ENCODE data around the gene EDN1.
"Not testable (repeated sequence)": the region's sequence is repeated elsewhere in the genome, so short reads cannot be mapped to it uniquely, and the experiment has no call there.

The EDN1 gene

GRCh38 chr6:12295558-12296254, 5.5 kb downstream of the EDN1 start:
- no peak for DNase-seq

DNA sequence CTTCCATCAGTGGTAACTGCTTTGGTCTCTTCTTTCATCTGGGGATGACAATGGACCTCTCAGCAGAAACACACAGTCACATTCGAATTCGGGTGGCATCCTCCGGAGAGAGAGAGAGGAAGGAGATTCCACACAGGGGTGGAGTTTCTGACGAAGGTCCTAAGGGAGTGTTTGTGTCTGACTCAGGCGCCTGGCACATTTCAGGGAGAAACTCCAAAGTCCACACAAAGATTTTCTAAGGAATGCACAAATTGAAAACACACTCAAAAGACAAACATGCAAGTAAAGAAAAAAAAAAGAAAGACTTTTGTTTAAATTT, 6.1 kb downstream of the EDN1 start:
- no peak for DNase-seq

GRCh38 chr6:12296604-12297003, 6.4 kb downstream of the EDN1 start:
- DNase-seq, result no peak

DNA sequence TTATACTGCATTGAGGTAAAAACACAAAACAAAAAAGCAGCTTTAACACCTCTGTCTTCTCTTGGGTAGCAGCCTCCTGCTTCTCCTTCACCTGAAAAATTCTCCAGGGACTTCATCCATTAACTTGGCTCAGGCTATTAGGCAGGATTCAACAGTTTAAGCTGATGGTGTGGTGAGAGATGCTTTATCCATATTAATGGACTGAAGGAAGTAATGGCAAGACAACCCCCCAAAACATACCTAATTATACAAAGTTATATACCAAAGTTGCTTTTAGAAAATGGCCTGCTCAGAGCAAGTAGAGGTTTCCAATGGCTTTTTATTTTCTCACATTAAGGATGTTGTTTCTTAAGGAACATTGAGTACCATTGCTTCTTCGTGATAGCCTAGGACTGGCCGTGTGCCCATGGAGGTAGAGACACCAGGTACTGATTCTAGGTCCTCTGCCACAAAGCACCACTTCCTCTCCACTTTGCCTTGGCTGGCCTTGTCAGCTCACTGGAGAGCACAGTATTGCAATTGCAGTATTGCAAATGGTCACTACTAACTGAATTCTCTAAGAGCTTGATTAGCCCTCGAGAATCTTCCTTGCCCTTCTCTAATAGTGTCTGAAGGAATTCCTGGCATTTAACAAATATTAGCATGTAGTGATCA, 7.3 kb downstream of the EDN1 start:
- DNase-seq, result no peak

DNA sequence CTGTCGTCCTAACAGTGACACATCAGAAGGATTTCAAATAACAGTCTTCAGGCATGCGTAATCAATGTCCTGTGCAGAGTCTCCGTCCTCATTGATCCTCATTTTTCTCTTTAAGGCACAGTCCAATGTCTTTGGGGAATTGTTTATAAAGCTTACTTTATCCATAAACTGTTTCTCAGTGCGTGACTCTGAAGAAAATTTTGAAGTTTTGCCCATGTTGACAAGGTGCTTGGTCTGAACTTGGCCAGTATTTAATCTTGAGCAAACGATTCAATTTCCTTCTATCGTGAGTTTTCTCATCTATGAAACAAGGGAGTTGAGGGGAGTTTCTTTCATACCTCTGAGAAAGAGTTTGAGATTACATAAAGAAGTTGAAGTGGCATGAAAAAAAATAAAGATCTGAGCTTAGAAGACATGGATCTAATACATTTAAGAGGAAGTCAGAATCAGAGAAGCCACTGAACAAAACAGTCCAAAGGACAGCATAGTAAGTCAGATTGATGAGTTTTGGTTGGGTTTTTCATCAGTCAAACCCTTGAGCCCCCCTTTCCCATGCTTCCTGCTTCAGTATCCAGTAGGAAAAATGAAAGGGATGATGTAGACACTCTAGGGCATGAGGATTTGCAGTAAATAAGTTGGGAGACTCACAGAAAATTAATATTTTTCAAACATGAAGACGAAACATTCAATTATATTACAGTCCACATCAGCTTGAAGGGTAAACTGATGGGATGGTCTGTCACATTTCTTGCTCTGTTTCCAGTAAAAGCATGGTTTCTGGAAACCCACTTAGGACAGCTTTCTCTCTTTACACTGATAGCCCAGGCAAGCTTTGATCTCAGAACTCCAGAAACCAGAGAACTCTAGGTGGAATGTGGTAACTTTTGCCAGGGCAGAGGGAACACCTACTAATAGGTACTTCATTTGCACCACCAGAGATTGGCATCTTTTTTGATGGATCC, 8.1 kb downstream of the EDN1 start:
- DNase-seq, result no peak

DNA sequence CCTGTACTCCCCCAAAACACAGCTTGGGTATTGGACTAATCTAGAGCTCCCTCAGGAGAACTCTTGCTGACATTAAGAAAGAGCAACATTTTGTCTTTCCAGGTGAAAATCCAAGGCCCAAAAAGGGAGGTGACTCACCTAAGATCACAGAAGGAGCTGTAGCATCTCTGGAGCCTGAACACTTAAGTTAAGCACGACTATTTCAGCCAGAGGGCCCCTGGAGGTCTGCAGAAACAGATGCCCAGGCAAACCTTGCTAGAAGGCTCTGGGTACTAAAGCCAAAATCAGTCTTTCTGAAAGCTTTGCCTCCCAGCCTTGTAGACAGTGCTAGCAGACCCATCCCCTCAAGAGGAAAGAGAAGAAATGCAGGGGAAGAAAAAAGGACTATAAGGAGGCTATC, 8.8 kb downstream of the EDN1 start:
- DNase-seq, result no peak

DNA sequence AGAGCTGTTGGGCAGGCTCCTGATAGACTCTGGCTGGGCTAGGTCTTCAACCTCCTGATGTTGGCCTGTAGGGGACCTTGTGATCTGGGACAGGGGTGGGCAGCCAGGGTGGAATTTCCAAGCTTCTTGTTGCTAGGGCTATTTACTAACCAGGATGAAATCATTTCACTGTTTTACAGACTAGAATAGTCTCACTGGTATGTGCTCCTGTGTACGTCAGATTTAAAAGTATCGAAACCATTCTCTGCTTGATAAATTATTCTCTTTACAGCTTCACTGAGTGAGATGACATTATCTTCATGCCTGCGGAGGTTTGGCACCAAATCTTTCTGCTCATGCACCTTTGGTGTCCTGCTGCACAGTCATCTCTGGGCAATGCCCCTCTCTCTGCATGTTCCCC, 10.9 kb downstream of the EDN1 start:
- no peak for DNase-seq

GRCh38 chr6:12304487-12304886, 14.3 kb downstream of the EDN1 start:
- no peak for DNase-seq

DNA sequence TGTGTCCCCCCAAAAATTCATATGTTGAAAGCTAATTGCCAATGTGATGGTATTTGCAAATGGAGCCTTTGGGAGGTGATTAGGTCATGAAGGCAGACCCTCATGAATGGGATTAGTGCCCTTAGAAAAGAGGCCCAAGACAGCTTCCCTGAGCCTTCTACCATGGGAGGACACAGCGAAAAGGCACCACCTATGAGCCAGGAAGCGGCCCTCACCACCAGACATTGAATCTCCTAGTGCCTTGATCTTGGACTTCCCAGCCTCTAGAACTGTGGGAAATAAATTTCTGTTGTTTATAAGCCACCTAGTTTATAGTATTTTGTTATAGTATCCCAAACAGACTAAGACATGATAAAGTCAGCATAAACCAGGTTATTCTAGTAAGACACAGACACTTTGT, 18.9 kb downstream of the EDN1 start:
- DNase-seq, result no peak

GRCh38 chr6:12311106-12311505, 20.9 kb downstream of the EDN1 start:
- no peak for DNase-seq

DNA sequence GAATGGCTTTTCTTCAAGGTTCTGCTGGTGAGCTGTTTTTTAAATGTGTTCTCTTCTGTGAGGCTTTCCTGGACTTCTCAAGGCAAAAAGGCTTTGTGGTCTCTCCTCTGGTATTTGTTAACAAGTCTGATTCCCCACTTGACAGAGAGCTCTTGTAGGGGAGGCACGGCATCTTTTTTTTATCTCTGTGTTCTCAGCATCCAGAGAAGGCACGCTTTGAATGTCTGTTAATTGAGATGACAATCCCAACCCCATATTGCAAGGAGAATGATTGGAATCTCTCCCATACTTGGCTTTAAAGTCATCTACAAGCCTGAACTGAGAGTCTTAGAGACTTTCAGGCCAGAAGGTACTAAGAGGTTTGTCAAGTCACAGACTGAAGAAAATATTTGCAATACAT, 22.6 kb downstream of the EDN1 start:
- no peak for DNase-seq

DNA sequence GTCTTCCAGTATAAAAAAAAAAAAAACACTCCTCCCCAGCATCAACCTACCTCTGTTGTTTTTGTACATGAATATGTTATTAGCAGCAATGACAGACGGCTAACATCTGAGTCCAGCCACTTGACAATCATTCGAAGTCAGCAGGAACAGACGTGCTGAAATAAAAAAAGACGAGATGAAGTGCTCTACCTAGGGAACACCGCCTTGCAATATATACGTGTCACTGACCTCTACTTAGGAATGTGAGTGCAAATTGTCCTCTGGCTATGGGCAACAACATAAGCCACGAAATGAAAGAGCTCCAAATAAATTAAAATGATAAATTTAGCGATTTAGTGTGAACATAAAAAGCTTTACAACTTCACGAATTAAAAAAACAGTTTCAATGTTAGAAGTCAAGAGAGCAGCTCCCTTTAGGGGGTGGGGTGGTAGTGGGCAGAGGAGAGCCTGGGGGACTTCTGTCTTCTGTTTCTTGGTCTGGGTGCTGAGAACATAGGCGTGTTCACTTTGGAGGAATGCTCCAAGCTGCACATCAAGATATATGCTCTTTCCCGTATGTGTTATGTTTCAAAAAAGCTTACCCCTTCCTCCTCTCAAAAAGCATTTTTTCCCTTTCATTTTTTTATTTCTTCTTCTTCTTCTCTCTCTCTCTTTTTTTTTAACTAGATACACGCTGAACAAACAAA, 23.3 kb downstream of the EDN1 start:
- no peak for DNase-seq

GRCh38 chr6:12313992-12314589, 23.9 kb downstream of the EDN1 start:
- no peak for DNase-seq

- no peak for DNase-seq
Measured at GRCh38 chr6:12314751-12315150, 24.6 kb downstream of the EDN1 start.

- DNase-seq, result no peak
Measured at GRCh38 chr6:12315292-12316081, 25.3 kb downstream of the EDN1 start.

GRCh38 chr6:12318749-12319148, 28.6 kb downstream of the EDN1 start:
- DNase-seq, result no peak

DNA sequence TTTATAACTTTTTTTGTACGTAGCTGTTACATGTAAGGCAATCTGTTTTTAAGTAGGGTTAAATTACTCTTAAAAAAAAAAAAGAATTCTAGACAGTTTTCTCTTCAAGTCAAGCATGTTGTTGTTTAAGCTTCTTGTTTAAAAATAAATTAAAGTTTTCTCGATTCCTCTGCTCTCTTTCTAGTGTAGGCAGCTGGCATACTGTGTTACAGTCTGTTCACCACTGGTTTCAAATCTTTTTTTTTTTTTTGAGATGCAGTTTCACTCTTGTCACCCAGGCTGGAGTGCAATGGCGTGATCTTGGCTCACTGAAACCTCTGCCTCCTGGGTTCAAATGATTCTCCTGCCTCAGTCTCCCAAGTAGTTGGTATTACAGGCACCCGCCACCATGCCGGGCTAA, 29.9 kb downstream of the EDN1 start:
- DNase-seq, result not testable (repeated sequence)

GRCh38 chr6:12324099-12324498, 33.9 kb downstream of the EDN1 start:
- no peak for DNase-seq

- DNase-seq, result no peak
Measured at GRCh38 chr6:12324748-12325147, 34.6 kb downstream of the EDN1 start.

- no peak for DNase-seq
Measured at GRCh38 chr6:12325872-12326271, 35.7 kb downstream of the EDN1 start.

DNA sequence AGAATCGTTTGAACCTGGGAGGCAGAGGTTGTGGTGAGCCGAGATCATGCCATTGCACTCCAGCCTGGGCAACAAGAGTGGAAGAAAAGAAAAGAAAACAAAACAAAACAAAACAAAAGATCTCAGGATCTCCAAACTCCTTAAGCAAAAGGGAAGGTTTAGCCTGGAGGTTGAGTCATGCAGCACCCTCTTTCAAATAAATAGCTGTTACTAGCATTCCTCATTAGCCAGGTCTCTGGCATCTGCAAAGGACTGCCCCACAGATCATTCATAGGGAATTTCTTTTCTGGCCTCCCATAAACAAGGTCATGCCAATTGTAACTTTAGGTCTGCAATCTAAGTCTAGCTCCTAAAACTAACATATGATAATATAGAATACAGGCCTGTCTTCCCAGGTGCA, 37.2 kb downstream of the EDN1 start:
- no peak for DNase-seq

GRCh38 chr6:12327988-12328387, 37.8 kb downstream of the EDN1 start:
- no peak for DNase-seq

Data from stimulated activated CD4-positive, alpha-beta T cell treated with anti-CD3 and anti-CD28 coated beads, Interleukin-2, amount 100 ng/mL, for 24 hours (primary cell).